Endometrial microvascular endothelial cells (primary cell): Measurements from ENCODE around the gene MIOX. TPM values are rescaled to one million over a fixed set of nuclear protein-coding genes. Genes with fewer than 3 reads are reported as not detected.
"Not testable (repeated sequence)": the region's sequence is repeated elsewhere in the genome, so short reads cannot be mapped to it uniquely, and the experiment has no call there.

Experiments used
- in situ Hi-C: cut with HindIII; loops from 2 replicates; pipeline ENCODE4 v1.10.0; 2017; ENCODE audit warnings: low sequenced_read_pairs, low pct_unique_long_range_greater_than_20kb; ENCODE audit errors: inconsistent ontology term
- total RNA-seq: library from RNA; depleted of rRNA; stranded (reverse); fragments of >200 nt; gene quantifications from one replicate; pipeline ENCODE4 v1.2.3, GENCODE V29; 2015; ENCODE audit errors: inconsistent ontology term

The MIOX gene
- total RNA-seq, 1 donor from 2014 or later: not detected

DNA sequence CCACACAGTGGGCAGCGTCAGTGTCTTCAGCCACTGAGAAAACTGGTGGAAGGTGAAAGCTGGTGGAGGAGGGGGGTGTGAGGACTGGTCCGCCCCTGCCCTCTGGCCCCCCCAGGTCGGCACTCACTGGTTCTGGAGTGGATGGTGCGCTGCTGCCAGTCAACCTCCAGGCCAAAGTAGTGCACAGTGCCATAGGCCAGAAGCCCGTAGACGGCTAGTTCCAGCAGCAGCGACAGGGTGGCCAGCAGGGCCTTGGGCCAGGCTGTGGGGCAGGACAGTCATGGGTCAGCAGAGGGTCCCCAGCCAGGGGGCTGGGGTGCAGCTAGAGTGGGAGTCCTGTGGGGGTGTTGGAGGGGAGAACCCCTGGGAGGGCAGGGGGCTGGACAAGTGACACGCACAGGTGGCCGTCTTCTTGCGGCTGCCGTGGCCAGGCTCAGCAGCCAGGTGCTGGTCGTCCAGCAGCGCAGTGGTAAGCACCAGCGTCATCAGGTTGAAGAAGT, 18.7 kb downstream of the MIOX start:
- in situ Hi-C loops: no loop called here

DNA sequence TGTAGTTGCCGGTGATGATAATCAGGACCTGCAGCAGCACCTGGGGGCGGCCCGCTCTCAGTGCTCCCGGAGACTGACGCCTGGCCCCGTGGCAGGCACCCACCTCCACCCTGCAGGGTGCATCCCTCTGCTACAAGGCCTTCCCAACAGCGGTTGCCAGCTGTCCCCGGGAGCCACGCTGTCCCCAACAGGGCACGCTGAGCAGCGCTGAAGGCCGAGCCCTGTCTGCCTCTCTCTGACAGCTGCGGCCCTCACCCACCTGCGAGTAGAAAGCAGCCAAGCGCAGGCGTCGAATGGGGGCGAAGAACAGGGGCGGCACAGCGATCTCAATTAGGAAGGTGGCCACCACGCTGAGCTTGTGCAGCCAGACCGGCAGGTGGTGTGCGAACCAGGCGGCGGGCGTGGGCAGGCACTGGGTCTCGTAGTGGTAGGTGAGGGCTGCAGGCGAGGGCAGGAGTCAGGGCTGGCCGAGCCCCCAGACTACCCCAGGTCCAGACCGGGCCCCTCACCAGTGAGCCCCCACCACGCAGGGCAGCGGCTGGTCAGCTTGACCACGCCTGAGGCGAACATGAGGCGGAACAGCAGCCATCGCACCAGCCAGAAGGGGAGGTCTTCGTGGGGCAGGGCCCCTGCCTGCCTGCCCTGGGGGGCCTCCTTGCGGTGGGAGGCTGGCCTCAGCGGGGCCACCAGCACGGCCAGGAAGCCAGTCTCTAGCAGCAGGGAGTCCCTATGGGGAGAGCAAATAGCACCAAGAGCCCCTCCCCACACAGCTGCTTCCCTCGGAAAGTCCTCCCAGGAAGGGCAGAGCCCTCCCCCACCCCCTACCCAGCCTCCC, 19.3 kb downstream of the MIOX start:
- in situ Hi-C loops: no loop called here

DNA sequence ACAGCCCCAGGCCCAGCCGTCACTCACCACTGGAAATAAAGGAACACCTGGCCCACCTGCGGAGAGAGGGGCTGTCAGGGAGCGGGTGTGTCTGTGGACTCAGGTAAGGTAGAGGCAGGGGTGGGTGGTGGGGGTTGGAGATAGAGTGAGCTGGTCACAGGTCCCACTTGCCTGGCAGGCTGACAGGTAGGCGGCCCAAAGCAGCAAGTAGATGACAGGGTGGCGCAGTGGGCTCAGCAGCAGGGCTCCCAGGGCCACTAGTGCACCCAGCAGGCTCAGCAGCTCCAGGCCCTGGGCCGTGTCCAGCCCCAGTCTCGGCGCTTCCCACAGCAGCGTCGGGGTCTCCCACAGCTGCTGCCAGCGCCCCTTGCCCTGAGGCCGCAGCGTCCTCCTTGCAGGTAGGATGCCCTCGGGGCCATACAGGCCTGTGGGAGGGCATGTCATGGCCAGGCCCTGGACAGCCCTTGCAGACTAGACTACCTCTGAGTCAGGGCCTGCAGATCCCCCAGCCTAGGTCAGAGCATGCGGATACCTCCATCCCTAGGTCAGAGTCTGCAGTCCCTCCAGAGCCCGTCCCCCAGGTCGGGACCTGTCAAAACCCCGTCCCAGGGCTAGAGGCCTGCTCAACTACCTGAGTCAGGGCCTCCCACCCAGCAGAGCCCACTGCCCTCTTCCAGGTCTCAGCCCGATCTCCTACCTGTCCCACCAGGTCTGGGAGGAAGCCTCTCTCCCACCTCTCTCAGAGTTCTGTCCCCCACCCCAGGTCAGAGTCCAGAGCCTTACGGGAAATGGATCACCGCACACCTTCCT, 20.2 kb downstream of the MIOX start:
- in situ Hi-C loops: no loop called here

DNA sequence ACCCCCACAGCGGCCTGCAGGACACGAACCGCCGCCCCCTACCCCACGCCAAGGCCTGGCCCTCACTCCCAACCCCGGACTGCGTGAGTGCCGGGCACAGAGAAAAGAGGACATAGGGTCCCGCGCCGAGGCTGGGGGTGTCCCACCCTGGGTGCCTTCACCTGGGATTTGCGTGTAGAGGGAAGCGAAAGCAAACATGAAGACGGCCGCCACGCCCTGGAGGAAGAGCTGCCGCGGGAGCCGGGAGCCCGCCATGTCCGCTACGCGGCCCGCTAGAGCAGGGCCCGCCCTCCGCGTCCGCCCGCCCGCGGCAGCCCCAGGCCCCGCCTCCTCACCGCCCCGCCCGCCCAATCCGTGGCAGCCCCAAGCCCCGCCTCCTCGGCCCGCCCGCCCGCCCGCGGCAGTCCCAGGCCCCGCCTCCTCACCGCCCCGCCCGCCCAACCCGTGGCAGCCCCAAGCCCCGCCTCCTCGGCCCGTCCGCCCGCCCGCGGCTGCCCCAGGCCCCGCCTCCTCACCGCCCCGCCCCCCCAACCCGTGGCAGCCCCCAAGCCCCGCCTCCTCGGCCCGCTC, 20.8 kb downstream of the MIOX start, which contains the start of gene LMF2:
Gene LMF2, minus strand, starts transcription at position 282 of the 570 bp plus-strand sequence. Its CDS starts 27 bp downstream, at position 255.
- in situ Hi-C loops: no loop called here

DNA sequence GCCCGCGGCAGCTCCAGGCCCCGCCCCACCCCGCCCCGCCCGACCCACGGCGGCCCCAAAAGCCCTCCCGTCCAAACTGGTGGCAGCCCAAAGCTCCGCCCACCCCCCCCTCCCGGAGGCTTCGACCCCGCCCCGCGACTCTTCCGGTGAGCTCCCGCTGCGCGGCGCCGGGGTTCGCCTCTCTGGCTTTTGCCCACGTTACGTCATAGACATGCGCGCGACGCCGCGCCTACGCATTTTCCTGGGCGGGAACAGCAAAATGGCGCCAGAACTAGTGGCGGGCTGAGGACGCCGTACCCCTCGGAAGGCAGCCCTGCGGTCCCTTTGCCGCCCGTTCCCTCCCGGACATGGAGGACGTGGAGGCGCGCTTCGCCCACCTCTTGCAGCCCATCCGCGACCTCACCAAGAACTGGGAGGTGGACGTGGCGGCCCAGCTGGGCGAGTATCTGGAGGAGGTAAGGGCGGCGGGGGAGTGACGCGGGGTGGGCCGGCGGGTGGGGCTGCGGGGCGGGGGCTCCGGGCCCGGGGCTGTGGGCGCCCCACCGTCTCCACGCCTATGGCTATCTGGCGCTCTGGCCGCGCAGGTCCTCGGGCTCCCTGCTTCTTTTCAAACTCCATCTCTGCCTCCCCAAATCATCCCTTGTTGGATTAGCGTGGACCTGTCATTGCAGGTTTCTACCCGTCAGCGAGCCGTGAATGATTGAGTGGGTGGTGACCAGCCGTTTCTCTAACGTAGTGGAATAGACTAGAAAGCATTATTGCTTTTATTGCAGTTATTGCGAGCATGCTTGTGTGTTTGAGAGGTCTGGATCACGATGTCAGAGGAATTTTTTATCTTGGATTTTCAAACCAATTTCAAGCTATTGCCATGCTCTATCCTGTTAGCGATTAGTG, 21.6 kb downstream of the MIOX start, which contains the start of gene NCAPH2:
Gene NCAPH2, plus strand, starts transcription at position 234 of the 894 bp plus-strand sequence. Its CDS starts 114 bp downstream, at position 348.
- in situ Hi-C loops: no loop called here

DNA sequence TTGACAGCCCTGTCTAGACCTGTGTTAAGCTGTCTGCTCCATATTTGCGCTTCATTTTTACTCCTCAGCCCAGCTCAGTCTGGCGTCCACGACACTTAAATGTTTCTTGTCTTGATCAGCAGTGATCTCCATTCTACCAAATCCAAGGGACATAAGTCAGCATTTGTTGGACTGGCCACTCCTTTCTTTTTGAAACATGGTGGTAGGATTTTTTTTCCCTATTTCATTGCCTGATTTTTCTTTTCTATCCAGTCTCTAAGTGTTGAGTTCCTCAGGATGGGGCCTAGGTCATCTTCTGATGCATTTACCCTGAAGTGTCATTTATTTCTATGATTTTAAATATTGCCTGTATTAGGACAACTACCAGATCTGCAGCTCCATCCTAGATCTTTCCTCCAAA, 22.2 kb downstream of the MIOX start:
- in situ Hi-C loops: no loop called here

DNA sequence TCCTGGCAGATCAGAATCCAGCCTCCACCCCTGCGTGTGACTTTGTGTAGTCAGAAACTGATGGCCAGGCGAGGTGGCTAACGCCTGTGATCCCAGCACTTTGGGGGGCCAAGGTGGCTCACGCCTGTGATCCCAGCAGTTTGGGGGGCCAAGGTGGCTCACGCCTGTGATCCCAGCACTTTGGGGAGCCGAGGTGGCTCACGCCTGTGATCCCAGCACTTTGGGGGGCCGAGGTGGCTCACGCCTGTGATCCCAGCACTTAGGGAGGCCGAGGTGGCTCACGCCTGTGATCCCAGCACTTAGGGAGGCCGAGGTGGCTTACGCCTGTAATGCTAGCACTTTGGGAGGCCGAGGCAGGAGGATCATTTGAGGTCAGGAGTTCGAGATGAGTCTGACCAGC, 26.5 kb downstream of the MIOX start:
- in situ Hi-C loops: no loop called here

DNA sequence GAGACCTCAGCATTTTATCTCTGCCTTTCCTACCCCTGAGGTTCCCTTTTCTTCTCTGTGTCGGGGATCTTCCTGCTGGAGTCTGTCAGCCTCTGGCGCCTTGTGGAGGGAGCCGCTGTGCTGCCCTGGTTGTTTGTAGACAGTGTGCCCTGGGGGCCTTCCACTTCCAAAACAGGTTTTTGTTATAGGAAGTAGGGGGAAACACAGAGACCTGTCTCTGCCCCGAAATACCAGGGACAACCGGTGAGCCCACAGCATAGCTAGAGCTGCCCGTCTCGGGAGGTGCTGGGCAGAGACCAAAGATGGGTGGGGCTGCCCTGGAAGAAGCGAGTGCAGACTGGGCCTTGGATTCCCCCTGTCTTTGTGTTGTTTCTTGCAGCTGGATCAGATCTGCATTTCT, 29.4 kb downstream of the MIOX start:
- in situ Hi-C loops: no loop called here

DNA sequence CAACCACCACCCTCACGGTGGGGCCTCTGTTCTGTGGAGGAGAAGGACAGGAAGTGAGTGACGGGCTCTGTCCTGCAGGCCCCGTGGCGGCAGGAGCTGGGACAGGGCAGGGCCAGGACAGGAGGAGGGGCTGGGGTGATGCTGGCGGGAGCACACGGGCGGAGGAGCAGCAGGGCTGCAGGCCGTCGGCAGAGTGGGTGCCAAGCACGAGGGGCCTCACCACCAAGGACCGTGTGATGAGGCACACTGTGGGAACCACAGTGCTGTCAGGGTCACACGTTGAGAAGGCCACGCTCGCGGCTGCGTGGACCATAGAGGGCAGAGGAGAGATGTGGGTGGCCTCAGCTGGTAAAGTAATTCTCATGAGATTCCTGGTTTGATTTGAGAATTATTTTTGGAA, 30.2 kb downstream of the MIOX start:
- in situ Hi-C loops: no loop called here

DNA sequence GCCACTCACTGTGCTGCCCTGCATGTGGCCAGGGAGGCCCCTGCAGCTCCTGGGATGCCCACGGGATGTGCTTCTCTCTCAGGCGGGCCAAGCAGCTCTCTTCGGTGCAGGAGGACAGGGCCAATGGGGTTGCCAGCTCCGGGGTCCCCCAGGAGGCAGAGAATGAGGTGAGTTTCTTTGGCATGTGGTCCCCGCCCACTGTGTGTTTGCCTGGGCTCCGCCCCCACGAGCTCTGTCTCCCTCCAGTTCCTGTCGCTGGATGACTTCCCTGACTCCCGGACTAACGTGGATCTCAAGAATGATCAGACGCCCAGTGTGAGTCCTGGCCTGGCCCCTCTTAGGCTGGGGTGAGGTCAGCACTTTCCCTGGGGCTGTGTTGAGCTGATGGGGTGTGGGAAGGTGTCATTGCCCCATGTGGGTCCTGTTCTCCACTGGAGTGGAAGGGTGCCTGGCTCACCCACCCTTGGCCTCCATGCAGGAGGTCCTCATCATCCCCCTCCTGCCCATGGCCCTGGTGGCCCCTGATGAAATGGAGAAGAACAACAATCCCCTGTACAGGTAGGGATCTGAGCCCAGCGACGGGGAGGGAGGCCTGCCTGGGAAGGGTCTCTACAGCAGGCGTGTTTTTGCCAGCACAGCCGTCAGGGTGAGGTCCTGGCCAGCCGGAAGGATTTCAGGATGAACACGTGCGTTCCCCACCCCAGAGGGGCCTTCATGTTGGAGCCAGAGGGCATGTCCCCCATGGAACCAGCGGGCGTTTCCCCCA, 31.0 kb downstream of the MIOX start:
- in situ Hi-C loops: no loop called here

DNA sequence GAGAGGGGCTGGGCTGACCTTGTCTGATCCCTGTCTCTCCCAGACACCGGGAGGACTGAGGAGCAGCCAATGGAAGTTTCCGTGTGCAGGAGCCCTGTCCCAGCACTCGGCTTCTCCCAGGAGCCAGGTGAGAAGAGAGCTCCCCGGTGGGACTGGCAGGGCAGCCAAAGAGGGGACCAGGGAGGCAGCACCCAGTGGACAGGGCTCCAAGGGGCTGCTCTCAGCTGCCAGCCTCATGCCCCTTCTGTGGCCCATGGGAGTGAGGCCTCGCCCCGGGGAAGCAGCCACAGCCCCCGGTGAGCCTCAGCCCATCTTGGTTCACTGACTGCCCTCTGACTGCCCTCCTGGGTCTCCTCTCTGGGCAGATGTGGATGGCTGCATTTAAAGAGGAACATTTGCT, 31.9 kb downstream of the MIOX start:
- in situ Hi-C loops: no loop called here

DNA sequence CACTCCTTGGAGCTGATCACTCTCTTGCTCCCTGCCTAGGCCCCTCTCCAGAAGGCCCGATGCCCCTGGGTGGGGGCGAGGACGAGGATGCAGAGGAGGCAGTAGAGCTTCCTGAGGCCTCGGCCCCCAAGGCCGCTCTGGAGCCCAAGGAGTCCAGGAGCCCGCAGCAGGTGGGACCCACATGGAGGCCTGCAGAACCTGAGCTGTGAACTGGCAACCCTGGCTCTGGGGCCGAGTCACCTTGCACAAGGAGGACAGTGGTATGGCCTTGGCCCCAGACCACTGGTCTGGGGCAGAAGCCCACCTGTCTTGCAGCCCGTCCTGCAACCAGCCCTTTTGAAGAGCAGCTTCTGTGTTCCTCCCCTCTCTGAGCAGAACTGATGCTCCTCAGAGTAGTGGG, 32.5 kb downstream of the MIOX start:
- in situ Hi-C loops: no loop called here

DNA sequence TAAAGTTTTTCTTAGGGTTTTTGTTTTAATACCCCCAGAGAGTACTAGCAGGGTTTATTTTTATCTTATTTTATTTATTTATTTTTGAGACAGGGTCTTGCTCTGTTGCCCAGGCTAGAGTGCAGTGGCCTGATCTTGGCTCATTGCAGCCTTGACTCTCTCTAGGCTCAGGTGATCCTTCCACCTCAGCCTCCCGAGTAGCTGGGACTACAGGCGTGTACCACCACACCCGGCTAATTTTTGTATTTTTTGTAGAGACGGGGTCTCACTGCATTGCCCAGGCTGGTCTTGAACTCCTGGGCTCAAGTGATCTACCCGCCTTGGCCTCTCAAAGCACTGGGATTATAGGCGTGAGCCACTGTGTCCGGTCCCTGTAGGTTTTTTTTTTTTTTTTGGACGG, 33.5 kb downstream of the MIOX start:
- in situ Hi-C loops: not testable (repeated sequence)

DNA sequence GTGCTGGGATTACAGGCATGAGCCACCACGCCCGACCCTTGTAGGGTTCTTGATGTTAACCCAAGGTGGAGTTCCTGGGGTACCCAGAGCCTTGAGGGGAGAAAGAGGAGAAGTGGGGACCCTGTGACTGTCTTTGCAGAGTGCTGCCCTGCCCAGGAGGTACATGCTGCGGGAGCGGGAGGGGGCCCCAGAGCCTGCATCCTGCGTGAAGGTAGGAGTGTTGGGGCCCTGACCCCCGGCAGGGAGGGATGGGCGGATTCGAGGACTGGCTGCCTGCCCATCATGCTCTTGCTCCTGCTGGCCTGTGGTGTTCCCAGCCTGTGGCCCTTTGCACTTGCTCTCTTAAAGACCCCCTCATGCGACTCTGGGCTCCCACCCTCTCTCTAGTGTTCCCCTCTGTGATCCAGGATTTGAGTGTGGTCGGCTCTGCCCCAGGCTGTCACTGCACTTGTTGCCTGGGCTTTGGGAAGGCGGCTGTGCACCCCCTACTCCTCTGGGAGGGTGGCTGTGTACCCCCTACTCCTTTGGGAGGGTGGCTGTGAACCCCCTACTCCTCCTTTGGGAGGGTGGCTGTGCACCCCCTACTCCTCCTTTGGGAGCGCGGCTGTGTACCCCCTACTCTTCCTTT, 34.3 kb downstream of the MIOX start:
- in situ Hi-C loops: no loop called here

DNA sequence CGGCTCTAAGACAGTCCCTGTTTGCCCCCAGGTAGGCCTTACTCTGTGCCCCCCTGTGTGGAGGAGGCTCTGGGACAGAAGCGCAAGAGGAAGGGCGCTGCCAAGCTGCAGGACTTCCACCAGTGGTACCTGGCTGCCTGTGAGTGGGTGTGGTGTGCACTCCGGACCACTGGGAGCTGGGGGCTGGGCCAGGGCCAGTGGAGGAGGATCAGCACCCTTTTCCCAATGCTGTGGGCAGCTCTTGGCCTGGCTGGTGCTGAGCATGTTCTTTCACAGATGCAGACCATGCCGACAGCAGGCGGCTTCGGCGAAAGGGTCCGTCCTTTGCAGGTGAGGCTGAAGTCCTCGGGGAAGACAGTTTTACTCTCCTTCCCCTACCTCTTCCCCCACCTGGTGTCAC, 35.1 kb downstream of the MIOX start:
- in situ Hi-C loops: no loop called here

DNA sequence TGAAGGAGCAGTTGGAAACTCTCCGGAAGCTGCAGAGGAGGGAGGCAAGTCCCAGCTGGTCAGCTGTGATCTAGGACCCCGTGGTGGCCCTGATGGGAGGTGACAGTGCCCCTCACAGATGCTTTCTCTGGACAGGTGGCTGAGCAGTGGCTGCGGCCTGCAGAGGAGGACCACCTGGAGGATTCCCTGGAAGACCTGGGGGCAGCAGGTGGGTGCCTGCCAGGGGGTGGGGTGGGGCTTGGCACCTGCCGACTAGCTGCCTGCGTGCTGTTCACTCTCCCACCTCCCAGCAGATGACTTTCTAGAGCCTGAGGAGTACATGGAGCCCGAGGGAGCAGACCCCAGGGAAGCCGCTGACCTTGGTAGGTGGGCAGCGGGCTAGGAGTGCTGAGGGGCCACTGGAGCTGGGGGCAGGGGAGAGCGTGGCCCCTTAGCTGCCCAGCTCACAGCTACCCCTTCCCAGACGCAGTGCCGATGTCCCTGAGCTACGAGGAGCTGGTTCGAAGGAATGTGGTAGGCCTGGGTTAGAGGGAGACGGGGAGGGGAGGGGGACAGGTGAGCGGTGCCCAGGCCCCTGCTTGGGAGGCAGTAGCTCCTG, 35.6 kb downstream of the MIOX start:
- in situ Hi-C loops: no loop called here

DNA sequence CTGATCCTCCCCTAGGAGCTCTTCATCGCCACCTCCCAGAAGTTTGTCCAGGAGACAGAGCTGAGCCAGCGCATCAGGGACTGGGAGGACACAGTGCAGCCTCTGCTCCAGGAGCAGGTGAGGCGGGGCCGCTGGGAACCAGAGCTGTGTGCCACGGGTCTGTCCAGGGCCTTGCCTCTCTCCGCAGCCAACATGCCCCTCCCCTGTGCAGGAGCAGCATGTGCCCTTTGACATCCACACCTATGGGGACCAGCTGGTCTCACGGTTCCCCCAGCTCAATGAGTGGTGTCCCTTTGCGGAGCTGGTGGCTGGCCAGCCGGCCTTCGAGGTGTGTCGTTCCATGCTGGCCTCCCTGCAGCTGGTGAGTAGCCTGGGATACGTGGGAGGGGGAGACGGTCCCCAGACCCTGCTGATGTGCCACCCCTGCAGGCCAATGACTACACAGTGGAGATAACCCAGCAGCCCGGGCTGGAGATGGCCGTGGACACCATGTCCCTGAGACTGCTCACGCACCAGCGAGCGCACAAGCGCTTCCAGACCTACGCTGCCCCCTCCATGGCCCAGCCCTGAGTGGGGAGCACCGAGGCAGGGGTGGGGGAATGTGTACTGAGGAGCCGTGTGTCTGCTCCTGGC, 36.3 kb downstream of the MIOX start:
- in situ Hi-C loops: no loop called here
